RWPE2 (cell line): ENCODE results near the gene AGBL4.
"Not testable (repeated sequence)": the region's sequence is repeated elsewhere in the genome, so short reads cannot be mapped to it uniquely, and the experiment has no call there.

Experiments
- ATAC-seq: fragments of 200-7000 bp; cut with Tn5 transposase; 3 replicates; pipeline ENCODE4 v1.9.1; 2021; ENCODE audit warnings: low read depth
- DNase-seq: peaks from one replicate; pipeline ENCODE4 v3.0.0-alpha.2; 2020; ENCODE audit warnings: low spot score
- H3K27ac ChIP-seq: fragments of 450-650 bp; 2 replicates; pipeline ENCODE4 v1.5.1; 2017; ENCODE audit warnings: mild to moderate bottlenecking; ENCODE audit not compliant: poor library complexity, severe bottlenecking
- H3K27me3 ChIP-seq: fragments of 250-450 bp; sonication (Bioruptor Pico); 2 replicates; pipeline ENCODE4 v1.5.1; 2021; ENCODE audit warnings: mild to moderate bottlenecking, moderate library complexity; ENCODE audit not compliant: insufficient read depth, poor library complexity, severe bottlenecking
- H3K36me3 ChIP-seq: fragments of 250-450 bp; sonication (Bioruptor Pico); 2 replicates; pipeline ENCODE4 v1.5.1; 2020; ENCODE audit warnings: low read depth, mild to moderate bottlenecking, moderate library complexity
- H3K4me1 ChIP-seq: fragments of 250-450 bp; sonication (Bioruptor Pico); 2 replicates; pipeline ENCODE4 v1.5.1; 2021; ENCODE audit warnings: mild to moderate bottlenecking, moderate library complexity; ENCODE audit not compliant: insufficient read depth, poor library complexity, severe bottlenecking
- H3K4me3 ChIP-seq: fragments of 250-450 bp; sonication (Bioruptor Pico); 2 replicates; pipeline ENCODE4 v1.5.1; 2021; ENCODE audit warnings: mild to moderate bottlenecking, moderate library complexity; ENCODE audit not compliant: severe bottlenecking
- H3K9me3 ChIP-seq: fragments of 250-450 bp; sonication (Bioruptor Pico); 2 replicates; pipeline ENCODE4 v1.5.1; 2021; ENCODE audit warnings: mild to moderate bottlenecking, moderate library complexity; ENCODE audit not compliant: severe bottlenecking
- TF ChIP-seq, protein P1 (sequence below): fragments of 450-650 bp; IDR thresholded peaks from one replicate; pipeline ENCODE4 v1.5.1; 2017; ENCODE audit warnings: mild to moderate bottlenecking, moderate library complexity; ENCODE audit not compliant: poor library complexity, severe bottlenecking

Gene AGBL4

DNA sequence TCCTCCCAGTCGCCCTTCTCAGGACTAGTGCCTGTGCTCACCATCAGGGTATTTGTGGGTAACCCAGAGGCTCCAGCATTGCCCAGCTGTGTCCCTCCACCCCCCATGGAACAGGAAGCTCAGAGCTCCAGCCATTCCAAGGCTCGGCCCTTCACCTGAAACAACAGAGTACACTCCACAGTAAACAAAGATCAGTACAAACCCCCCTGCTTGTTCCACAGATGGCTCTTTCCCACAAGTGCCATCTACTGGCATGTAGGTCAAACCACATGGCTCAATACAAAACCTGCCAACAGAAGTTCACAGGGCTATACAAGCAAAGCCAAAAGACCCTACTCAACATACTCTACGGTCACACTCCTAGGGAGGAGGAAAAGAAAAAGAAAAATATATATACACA, 258.7 kb downstream of the AGBL4 start:
- Histone ChIP-seq H3K27me3 (no peaks in the 10 kb centered on the region), H3K36me3 (no peaks in the 10 kb centered on the region), H3K4me1 (no peaks in the 10 kb centered on the region), H3K4me3 (no peak overlapping the region), H3K27ac (no peak overlapping the region), H3K9me3 (peaks cover 2% of the 10 kb centered on the region)
- ATAC-seq (no peak), DNase-seq (peak; percentile 19)
- TF ChIP-seq, protein P1, sequence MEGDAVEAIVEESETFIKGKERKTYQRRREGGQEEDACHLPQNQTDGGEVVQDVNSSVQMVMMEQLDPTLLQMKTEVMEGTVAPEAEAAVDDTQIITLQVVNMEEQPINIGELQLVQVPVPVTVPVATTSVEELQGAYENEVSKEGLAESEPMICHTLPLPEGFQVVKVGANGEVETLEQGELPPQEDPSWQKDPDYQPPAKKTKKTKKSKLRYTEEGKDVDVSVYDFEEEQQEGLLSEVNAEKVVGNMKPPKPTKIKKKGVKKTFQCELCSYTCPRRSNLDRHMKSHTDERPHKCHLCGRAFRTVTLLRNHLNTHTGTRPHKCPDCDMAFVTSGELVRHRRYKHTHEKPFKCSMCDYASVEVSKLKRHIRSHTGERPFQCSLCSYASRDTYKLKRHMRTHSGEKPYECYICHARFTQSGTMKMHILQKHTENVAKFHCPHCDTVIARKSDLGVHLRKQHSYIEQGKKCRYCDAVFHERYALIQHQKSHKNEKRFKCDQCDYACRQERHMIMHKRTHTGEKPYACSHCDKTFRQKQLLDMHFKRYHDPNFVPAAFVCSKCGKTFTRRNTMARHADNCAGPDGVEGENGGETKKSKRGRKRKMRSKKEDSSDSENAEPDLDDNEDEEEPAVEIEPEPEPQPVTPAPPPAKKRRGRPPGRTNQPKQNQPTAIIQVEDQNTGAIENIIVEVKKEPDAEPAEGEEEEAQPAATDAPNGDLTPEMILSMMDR = peak; percentile 11

DNA sequence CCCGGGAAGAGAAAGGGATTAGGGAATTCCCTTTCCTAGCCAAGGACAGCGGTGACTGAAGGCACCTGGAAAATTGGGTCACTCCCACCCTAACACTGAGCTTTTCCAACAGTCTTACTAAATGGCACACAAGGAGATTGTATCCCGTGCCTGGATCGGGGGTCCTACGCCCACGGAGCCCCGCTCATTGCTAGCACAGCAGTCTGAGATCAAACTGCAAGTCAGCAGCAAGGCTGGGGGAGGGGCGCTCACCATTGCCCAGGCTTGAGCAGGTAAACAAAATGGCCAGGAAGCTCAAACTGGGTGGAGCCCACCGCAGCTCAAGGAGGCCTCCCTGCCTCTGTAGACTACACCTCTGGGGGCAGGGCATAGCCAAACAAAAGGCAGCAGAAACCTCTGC, 285.6 kb downstream of the AGBL4 start:
- not testable (repeated sequence) for H3K27me3 ChIP-seq, H3K4me3 ChIP-seq, H3K4me1 ChIP-seq, H3K36me3 ChIP-seq, ATAC-seq, DNase-seq, H3K27ac ChIP-seq, H3K9me3 ChIP-seq

GRCh38 chr1:49728377-49728776, 295.4 kb downstream of the AGBL4 start:
- no peak overlapping the region for H3K27ac ChIP-seq
- DNase-seq (no peak), ATAC-seq (peak; percentile 65; the same call in 2 of the 3 replicates)
- H3K27me3 ChIP-seq = no peaks in the 10 kb centered on the region
- TF ChIP-seq, protein P1 = no peak
- H3K4me3 ChIP-seq = no peak overlapping the region
- no peaks in the 10 kb centered on the region for H3K9me3 ChIP-seq
- H3K36me3 ChIP-seq = no peaks in the 10 kb centered on the region
- no peaks in the 10 kb centered on the region for H3K4me1 ChIP-seq

DNA sequence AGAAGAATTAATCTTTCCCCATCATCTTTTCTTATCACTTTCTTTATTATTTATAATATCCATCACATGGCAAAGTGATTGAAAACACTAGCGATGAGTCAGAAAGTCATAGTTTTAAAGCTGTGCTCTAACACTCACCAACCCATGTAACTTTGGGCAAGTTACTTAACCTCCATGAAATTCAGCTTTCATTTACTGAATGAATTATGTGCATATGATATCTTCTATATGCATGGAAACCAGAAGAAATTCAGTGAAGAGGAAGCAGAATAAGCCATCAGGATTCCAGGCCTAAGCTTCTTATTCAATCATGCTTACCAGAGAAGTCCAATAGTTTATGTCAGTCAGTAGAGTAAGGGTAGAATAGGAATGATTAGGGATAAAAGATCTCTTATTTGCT, 300.1 kb downstream of the AGBL4 start:
- ATAC-seq (no peak), DNase-seq (no peak)
- H3K36me3 ChIP-seq = no peaks in the 10 kb centered on the region
- H3K4me1 ChIP-seq = no peaks in the 10 kb centered on the region
- no peak overlapping the region for H3K27ac ChIP-seq
- no peaks in the 10 kb centered on the region for H3K27me3 ChIP-seq
- no peak overlapping the region for H3K4me3 ChIP-seq
- TF ChIP-seq, protein P1 = no peak
- H3K9me3 ChIP-seq = no peaks in the 10 kb centered on the region

DNA sequence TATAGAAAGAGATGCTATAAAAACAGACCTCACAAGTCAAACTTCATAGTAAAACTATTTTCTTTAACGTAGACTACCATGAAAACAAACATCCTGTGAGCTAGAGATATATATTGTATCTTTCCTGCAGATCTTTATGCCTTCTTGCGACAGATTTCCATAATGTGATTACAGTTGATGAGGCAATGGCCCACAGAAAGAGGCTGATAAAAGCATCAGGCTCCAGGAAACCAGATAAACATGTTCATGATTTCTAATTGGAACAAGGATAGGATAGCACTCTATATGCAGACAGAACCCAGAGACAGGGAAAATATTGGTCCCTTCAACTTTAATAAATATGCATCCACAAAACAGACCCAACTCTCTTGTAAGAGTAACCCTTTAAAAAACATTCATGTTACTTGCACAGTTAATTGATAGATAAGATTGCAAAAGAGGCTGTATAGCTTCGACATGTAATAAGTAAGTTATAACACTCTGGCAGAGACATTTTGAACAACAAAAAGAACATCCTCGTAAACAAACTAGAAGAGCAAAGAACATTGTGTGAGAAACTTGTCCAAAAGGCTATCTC, 329.4 kb downstream of the AGBL4 start:
- Histone ChIP-seq H3K9me3 (peaks cover 3% of the 10 kb centered on the region), H3K27ac (no peak overlapping the region), H3K4me1 (no peaks in the 10 kb centered on the region), H3K4me3 (no peak overlapping the region), H3K36me3 (no peaks in the 10 kb centered on the region), H3K27me3 (no peaks in the 10 kb centered on the region)
- DNase-seq = no peak
- ATAC-seq = no peak
- TF ChIP-seq, protein P1 = no peak
